Mesenchymal stem cell (in vitro differentiated cells and primary cell): ENCODE results near the gene TUBG1.

Source experiments
- DNase-seq: peaks from one replicate; pipeline ENCODE4 v3.0.0-alpha.2; 2013
- H2AFZ ChIP-seq: one replicate; pipeline ENCODE4 v1.6.1; 2013; ENCODE audit warnings: low read depth, mild to moderate bottlenecking, control low read depth, inconsistent platforms, low read length, moderate library complexity
- H2AK5ac ChIP-seq: 2 replicates; pipeline ENCODE4 v1.6.1; 2013; ENCODE audit warnings: low read length, moderate library complexity, mild to moderate bottlenecking, inconsistent platforms; ENCODE audit not compliant: severe bottlenecking
- H2BK120ac ChIP-seq: one replicate; pipeline ENCODE4 v1.6.1; 2013; ENCODE audit warnings: low read depth, mild to moderate bottlenecking, inconsistent platforms, low read length, moderate library complexity
- H2BK12ac ChIP-seq, 2 experiments: one replicate each; pipeline ENCODE4 v1.6.1; 2013; ENCODE audit warnings: inconsistent platforms in 2 of 2, low read length in 2 of 2, mild to moderate bottlenecking in 2 of 2, moderate library complexity in 2 of 2, control low read depth in 1 of 2
- H2BK15ac ChIP-seq: one replicate; pipeline ENCODE4 v1.6.1; 2013; ENCODE audit warnings: mild to moderate bottlenecking, low read depth, inconsistent platforms; ENCODE audit not compliant: poor library complexity, severe bottlenecking
- H2BK5ac ChIP-seq: 2 replicates; pipeline ENCODE4 v1.6.1; 2013; ENCODE audit warnings: low read depth, mild to moderate bottlenecking, low read length, control low read depth, inconsistent platforms; ENCODE audit not compliant: poor library complexity, severe bottlenecking
- H3K14ac ChIP-seq, 2 experiments: one replicate each; pipeline ENCODE4 v1.6.1; 2013; ENCODE audit warnings: inconsistent platforms in 2 of 2, low read length in 2 of 2, control low read depth in 1 of 2, mild to moderate bottlenecking in 1 of 2, moderate library complexity in 1 of 2
- H3K18ac ChIP-seq, 2 experiments: one replicate each; pipeline ENCODE4 v1.6.1; 2013; ENCODE audit warnings: inconsistent platforms in 2 of 2, low read length in 2 of 2, control low read depth in 1 of 2, low read depth in 1 of 2, mild to moderate bottlenecking in 1 of 2
- H3K23ac ChIP-seq, 2 experiments: one replicate each; pipeline ENCODE4 v1.6.1; 2013; ENCODE audit warnings: inconsistent platforms in 2 of 2, low read length in 2 of 2, mild to moderate bottlenecking in 2 of 2, moderate library complexity in 2 of 2, control low read depth in 1 of 2
- H3K27ac ChIP-seq: 2 replicates; pipeline ENCODE4 v1.5.1; 2013; ENCODE audit warnings: mild to moderate bottlenecking, moderate library complexity, low read length, control low read depth, inconsistent platforms; ENCODE audit not compliant: poor library complexity, severe bottlenecking
- H3K27me3 ChIP-seq, 2 experiments: 2 replicates each; pipeline versions ENCODE4 v1.6.1 to v1.7.0; 2013; ENCODE audit warnings: low read length in 2 of 2, mild to moderate bottlenecking in 2 of 2, moderate library complexity in 2 of 2, control low read depth in 1 of 2, inconsistent platforms in 1 of 2; ENCODE audit not compliant: control insufficient read depth in 1 of 2, insufficient read depth in 1 of 2
- H3K36me3 ChIP-seq, 2 experiments: 2 replicates each; pipeline versions ENCODE4 v1.6.1 to v1.7.0; 2013; ENCODE audit warnings: low read length in 2 of 2, control low read depth in 1 of 2, inconsistent platforms in 1 of 2, low read depth in 1 of 2, mild to moderate bottlenecking in 1 of 2; ENCODE audit not compliant: insufficient read depth in 2 of 2, control insufficient read depth in 1 of 2
- H3K4ac ChIP-seq, 2 experiments: one replicate each; pipeline ENCODE4 v1.6.1; 2013; ENCODE audit warnings: inconsistent platforms in 2 of 2, low read length in 2 of 2, mild to moderate bottlenecking in 2 of 2, moderate library complexity in 2 of 2, control low read depth in 1 of 2, low read depth in 1 of 2
- H3K4me1 ChIP-seq: 2 replicates; pipeline ENCODE4 v1.6.1; 2013; ENCODE audit warnings: low read depth, low read length, control low read depth; ENCODE audit not compliant: control insufficient read depth, insufficient read depth
- H3K4me2 ChIP-seq: 2 replicates; pipeline ENCODE4 v1.6.1; 2013; ENCODE audit warnings: low read length, mild to moderate bottlenecking, inconsistent platforms; ENCODE audit not compliant: poor library complexity, severe bottlenecking
- H3K4me3 ChIP-seq, 2 experiments: 2 replicates each; pipeline versions ENCODE4 v1.5.1 to v1.7.0; 2013; ENCODE audit warnings: low read length in 2 of 2, mild to moderate bottlenecking in 2 of 2, control low read depth in 1 of 2, low read depth in 1 of 2; ENCODE audit not compliant: insufficient read depth in 1 of 2
- H3K79me1 ChIP-seq: replicated peaks from 2 replicates; pipeline ENCODE4 v1.6.1; 2013; ENCODE audit warnings: mild to moderate bottlenecking, control low read depth, low read length, inconsistent platforms; ENCODE audit not compliant: poor library complexity, severe bottlenecking
- H3K9ac ChIP-seq: 2 replicates; pipeline ENCODE4 v1.7.0; 2013; ENCODE audit warnings: mild to moderate bottlenecking, low read length, moderate library complexity
- H3K9me3 ChIP-seq: 2 replicates; pipeline ENCODE4 v1.7.0; 2013; ENCODE audit warnings: mild to moderate bottlenecking, low read length; ENCODE audit not compliant: control insufficient read depth
- H4K8ac ChIP-seq: one replicate; pipeline ENCODE4 v1.6.1; 2013; ENCODE audit warnings: inconsistent platforms, mild to moderate bottlenecking, low read length, moderate library complexity
- H4K91ac ChIP-seq: one replicate; pipeline ENCODE4 v1.6.1; 2013; ENCODE audit warnings: mild to moderate bottlenecking, low read length, inconsistent platforms
- WGBS: methylation state at CpG from one replicate; pipeline ENCODE4 v1.1.7; 2013; ENCODE audit warnings: mixed read lengths; 5-methylcytosine and 5-hydroxymethylcytosine counted together

TUBG1 gene

DNA sequence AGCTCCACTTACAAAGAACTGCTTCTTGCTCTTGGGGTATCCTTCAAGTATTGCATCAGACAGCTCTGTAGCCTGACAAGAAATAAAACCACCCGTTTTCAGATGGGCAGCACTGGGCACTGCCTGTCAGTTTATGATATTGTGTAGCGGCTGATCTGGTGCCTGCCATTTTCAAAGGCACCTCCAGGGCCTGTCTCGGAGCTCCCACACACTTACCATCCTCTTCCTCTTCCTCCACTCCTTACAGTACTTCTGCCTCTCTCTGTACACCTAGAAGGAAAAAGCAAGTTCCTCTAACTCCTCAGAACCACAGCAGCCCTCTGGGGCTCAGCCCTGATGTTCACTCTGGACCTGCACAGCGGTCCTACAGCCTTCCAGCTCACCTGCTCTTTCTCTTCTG lies 36.4 kb upstream of the TUBG1 start:
- no peak overlapping the region for H3K14ac ChIP-seq
- H4K8ac ChIP-seq = peak overlapping the region; percentile 12
- H3K36me3 ChIP-seq = peaks cover 55 to 75% of the 10 kb centered on the region in 2 experiments
- H3K9me3 ChIP-seq = no peaks in the 10 kb centered on the region
- H3K27me3 ChIP-seq = no peaks in the 10 kb centered on the region
- no peak overlapping the region for H3K23ac ChIP-seq
- DNase-seq = no peak
- no peak overlapping the region for H3K18ac ChIP-seq
- no peak overlapping the region for H2BK5ac ChIP-seq
- 92% methylated on average over 4 of the region's 4 CpGs for WGBS
- H2AFZ ChIP-seq = no peak overlapping the region
- no peak overlapping the region for H4K91ac ChIP-seq
- no peak overlapping the region for H3K4me2 ChIP-seq
- H3K9ac ChIP-seq = no peak overlapping the region
- H3K4me1 ChIP-seq = peaks cover 11% of the 10 kb centered on the region
- no peak overlapping the region for H2AK5ac ChIP-seq
- H3K4me3 ChIP-seq = no peak overlapping the region
- no peak overlapping the region for H2BK12ac ChIP-seq
- no peak overlapping the region for H3K4ac ChIP-seq
- peaks cover 23% of the 10 kb centered on the region for H3K79me1 ChIP-seq
- no peak overlapping the region for H2BK120ac ChIP-seq
- no peak overlapping the region for H3K27ac ChIP-seq
- H2BK15ac ChIP-seq = no peak overlapping the region

DNA sequence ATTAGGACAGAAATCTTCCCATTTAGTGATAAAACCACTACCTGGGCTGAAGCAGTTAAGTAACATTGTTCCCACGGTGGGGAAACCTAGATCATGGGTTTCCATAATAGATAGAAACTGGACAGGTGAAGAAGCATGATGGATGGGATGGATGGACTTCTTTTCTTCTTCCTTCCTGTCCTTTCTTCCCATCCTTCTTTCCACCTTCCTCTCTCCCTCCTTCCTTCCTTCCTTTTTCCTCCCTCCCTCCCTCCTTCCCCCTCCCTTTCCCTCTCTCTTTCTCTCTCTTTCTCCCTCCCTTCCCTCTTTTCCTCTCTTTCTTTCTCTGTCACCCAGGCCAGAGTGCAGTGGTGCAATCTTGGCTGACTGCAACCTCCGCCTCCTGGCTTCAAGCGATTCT lies 35.0 kb upstream of the TUBG1 start:
- no peak overlapping the region for H4K8ac ChIP-seq
- no peak overlapping the region for H3K23ac ChIP-seq
- no peaks in the 10 kb centered on the region for H3K27me3 ChIP-seq
- no peaks in the 10 kb centered on the region for H3K9me3 ChIP-seq
- H2BK12ac ChIP-seq = no peak overlapping the region
- no peak overlapping the region for H3K4me3 ChIP-seq
- peaks cover 5% of the 10 kb centered on the region for H3K4me1 ChIP-seq
- H3K9ac ChIP-seq = no peak overlapping the region
- H3K4me2 ChIP-seq = no peak overlapping the region
- H2BK15ac ChIP-seq = no peak overlapping the region
- H3K4ac ChIP-seq = no peak overlapping the region
- WGBS = 100% methylated on average over 2 of the region's 3 CpGs
- H2BK5ac ChIP-seq = no peak overlapping the region
- H3K79me1 ChIP-seq = peaks cover 18% of the 10 kb centered on the region
- H3K36me3 ChIP-seq = peaks cover 44 to 66% of the 10 kb centered on the region in 2 experiments
- H2AFZ ChIP-seq = no peak overlapping the region
- H4K91ac ChIP-seq = no peak overlapping the region
- DNase-seq = no peak
- no peak overlapping the region for H2BK120ac ChIP-seq
- H3K27ac ChIP-seq = no peak overlapping the region
- no peak overlapping the region for H2AK5ac ChIP-seq
- no peak overlapping the region for H3K14ac ChIP-seq
- no peak overlapping the region for H3K18ac ChIP-seq

DNA sequence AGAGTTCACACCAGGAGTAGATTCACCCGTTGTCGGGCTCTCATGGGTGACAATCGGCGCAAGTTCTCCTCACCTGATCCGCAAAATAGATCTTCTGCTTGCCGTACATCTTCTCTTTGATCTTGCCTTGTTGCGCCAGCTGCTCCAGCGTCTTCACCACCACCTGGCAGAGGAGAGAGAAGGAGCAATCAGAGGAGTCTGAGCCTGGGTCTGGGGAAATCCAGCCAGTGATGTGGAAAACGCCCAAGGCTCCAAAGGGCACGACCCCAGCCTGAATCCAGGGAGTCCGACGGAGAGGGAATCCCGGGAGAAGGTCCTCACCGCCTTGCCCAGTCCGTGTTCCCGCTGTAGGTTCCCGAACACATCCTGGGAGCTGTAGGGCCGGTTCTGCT lies 32.3 kb upstream of the TUBG1 start:
- H2AFZ ChIP-seq = no peak overlapping the region
- H3K18ac ChIP-seq = no peak overlapping the region
- no peak overlapping the region for H4K91ac ChIP-seq
- H3K4ac ChIP-seq = peak overlapping the region in 1 of 2 experiments; percentile 40
- DNase-seq = peak; percentile 55
- peak overlapping the region; percentile 98 for H3K4me2 ChIP-seq
- H2AK5ac ChIP-seq = no peak overlapping the region
- peaks cover 5% of the 10 kb centered on the region for H3K4me1 ChIP-seq
- H3K79me1 ChIP-seq = peaks cover 26% of the 10 kb centered on the region
- no peak overlapping the region for H2BK12ac ChIP-seq
- H3K27ac ChIP-seq = no peak overlapping the region
- H4K8ac ChIP-seq = peak overlapping the region; percentile 43
- H3K23ac ChIP-seq = no peak overlapping the region
- no peaks in the 10 kb centered on the region for H3K27me3 ChIP-seq
- WGBS = 3% methylated on average over 18 of the region's 18 CpGs
- H3K36me3 ChIP-seq = peaks cover 46 to 64% of the 10 kb centered on the region in 2 experiments
- peak overlapping the region; percentile 53 to 98 for H3K4me3 ChIP-seq
- peak overlapping the region; percentile 96 for H3K9ac ChIP-seq
- no peak overlapping the region for H2BK5ac ChIP-seq
- H2BK15ac ChIP-seq = no peak overlapping the region
- H3K9me3 ChIP-seq = no peaks in the 10 kb centered on the region
- no peak overlapping the region for H2BK120ac ChIP-seq
- peak overlapping the region in 1 of 2 experiments; percentile 19 for H3K14ac ChIP-seq

DNA sequence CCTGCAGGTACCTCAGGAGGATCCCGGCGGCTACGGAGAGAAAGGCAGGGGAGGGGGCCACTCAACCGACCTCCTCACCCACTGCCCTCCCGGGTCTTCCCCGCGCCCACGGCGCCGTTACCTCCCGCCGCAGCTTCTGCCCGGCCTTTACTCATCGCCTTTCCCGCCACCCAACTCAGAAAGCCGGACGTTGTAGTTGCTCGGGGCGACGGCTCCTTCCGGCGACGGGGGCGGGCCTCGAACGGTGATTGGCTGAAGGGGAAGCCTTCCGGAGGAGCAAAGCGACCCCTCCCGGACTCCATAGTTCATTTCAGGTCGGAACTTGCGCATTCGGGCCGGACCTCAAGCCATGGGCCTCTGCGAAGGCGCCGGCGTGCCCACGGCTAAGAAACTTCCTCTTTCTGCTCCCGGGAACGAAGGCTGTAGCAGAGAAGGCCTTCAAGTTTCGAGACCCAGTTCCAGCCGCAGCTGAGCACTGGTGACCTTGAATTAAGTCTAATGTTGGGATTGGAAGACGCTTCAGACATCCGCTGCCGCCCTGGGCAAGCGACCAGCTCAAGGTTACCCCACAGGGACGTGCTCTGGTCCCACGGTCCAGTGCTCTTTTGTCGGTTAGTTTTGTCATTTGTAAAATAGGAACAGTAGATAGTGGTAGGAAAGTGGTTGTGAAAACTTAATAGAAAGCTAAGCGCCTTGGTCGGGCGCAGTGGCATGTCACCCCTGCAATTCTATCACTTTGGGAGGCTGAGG lies 31.8 kb upstream of the TUBG1 start, which contains the start of gene PSMC3IP:
Gene PSMC3IP (minus strand): TSS at position 198 of the 750 bp plus-strand sequence. CDS start 43 bp downstream, at position 155.
- Histone ChIP-seq H3K9me3 (no peaks in the 10 kb centered on the region), H3K18ac (peak within 1 kb of the TSS; percentile 14 to 17), H3K4me3 (peak within 1 kb of the TSS; percentile 53 to 98), H3K27ac (peak within 1 kb of the TSS; percentile 66), H2AFZ (peak within 1 kb of the TSS; percentile 3), H3K4ac (peak within 1 kb of the TSS; percentile 40 to 57), H3K36me3 (peaks cover 47 to 64% of the 10 kb centered on the region in 2 experiments), H3K4me1 (peaks cover 5% of the 10 kb centered on the region), H3K79me1 (peaks cover 27% of the 10 kb centered on the region), H2AK5ac (no peak within 1 kb of the TSS), H4K8ac (peak within 1 kb of the TSS; percentile 43), H4K91ac (peak within 1 kb of the TSS; percentile 9), H2BK15ac (no peak within 1 kb of the TSS), H3K4me2 (peak within 1 kb of the TSS; percentile 98), H3K9ac (peak within 1 kb of the TSS; percentile 96), H2BK120ac (no peak within 1 kb of the TSS), H3K23ac (no peak within 1 kb of the TSS), H3K27me3 (no peaks in the 10 kb centered on the region), H3K14ac (peak within 1 kb of the TSS in 1 of 2 experiments; percentile 19), H2BK5ac (no peak within 1 kb of the TSS), H2BK12ac (no peak within 1 kb of the TSS)
- under 1% methylated on average over 52 of the region's 52 CpGs for WGBS
- peak; percentile 96 for DNase-seq
